ENCODE measurements around the gene CCDC152. TPM values are rescaled to one million over a fixed set of nuclear protein-coding genes. Genes with fewer than 3 reads are reported as not detected.

The CCDC152 gene
- total and polyA plus RNA-seq, 2 donors (not counting 3 experiments of a cell fraction or from before 2014, with no cell fraction given) = 0.48 to 2.8 TPM

- Histone ChIP-seq H3K27ac (ENCODE audit: insufficient read depth, low read depth, low read length) (no peak within 1 kb of the TSS), H3K79me2 (ENCODE audit: control insufficient read depth, insufficient read depth, low read length) (no peaks in the 10 kb centered on the region), H3K36me3 (ENCODE audit: control insufficient read depth in 2 of 2, extremely low read depth in 1 of 2, insufficient read depth in 2 of 2, low read length in 2 of 2) (no peaks in the 10 kb centered on the region), H3K9ac (replicated peaks; ENCODE audit: extremely low read depth, insufficient read depth, low read length) (no peak within 1 kb of the TSS), H2AFZ (ENCODE audit: low read depth, low read length) (no peak within 1 kb of the TSS), H3K4me2 (ENCODE audit: insufficient read depth, low read length) (no peak within 1 kb of the TSS), H3K4me1 (ENCODE audit: control insufficient read depth, extremely low read depth, insufficient read depth, low read length) (no peaks in the 10 kb centered on the region), H3K9me1 (replicated peaks; ENCODE audit: control insufficient read depth, extremely low read depth, insufficient read depth, low read length) (no peaks in the 10 kb centered on the region), H3K4me3 (replicated peaks in 1 of 3; ENCODE audit: insufficient read depth in 1 of 3, low read depth in 1 of 3, low read length in 3 of 3) (no peak within 1 kb of the TSS), H3K27me3 (ENCODE audit: control insufficient read depth in 2 of 2, insufficient read depth in 2 of 2, low read length in 2 of 2) (no peaks in the 10 kb centered on the region), H4K20me1 (replicated peaks; ENCODE audit: control insufficient read depth, extremely low read depth, insufficient read depth, low read length) (no peaks in the 10 kb centered on the region), H3K9me3 (replicated peaks; ENCODE audit: control insufficient read depth, insufficient read depth, low read length) (no peaks in the 10 kb centered on the region)
- no peak for FAIRE-seq
- ChIA-PET CTCF (interaction anchor here (1.3 to 1.8 kb wide), 2 partner anchors 29 to 78 kb away, joined by 3 to 5 read pairs; no protein-coding TSS in a partner anchor), POLR2A (no interaction called here)
- peak; percentile 8 for DNase-seq (ENCODE audit: low read depth, low spot score)
- intact Hi-C loops (cut with micrococcal nuclease) = no loop called here
- BruUV-seq (replicated peaks) = no TSS peak
- TF ChIP-seq POLR2A (IDR thresholded peaks at IDR 0.05; ENCODE audit: low read depth, low read length) (no peak), MYC (IDR thresholded peaks at IDR 0.05; ENCODE audit: low read depth, low read length) (no peak), FOS (IDR thresholded peaks at IDR 0.05; ENCODE audit: borderline replicate concordance, insufficient read depth, low read length) (no peak), CTCF (IDR thresholded peaks at IDR 0.05; ENCODE audit: extremely low read depth in 1 of 2, insufficient read depth in 1 of 2, low read depth in 1 of 2, low read length in 2 of 2) (no peak), EZH2 (IDR thresholded peaks at IDR 0.05; ENCODE audit: borderline replicate concordance, low read depth, low read length, severe bottlenecking) (no peak), GATA2 (IDR thresholded peaks at IDR 0.05; ENCODE audit: insufficient read depth, insufficient read length, low read depth, low read length) (no peak), POLR2AphosphoS5 (IDR thresholded peaks at IDR 0.05; ENCODE audit: insufficient read depth, low read depth, low read length) (no peak), MAX (IDR thresholded peaks at IDR 0.05; ENCODE audit: insufficient read depth, insufficient read length) (no peak), JUN (IDR thresholded peaks at IDR 0.05; ENCODE audit: borderline replicate concordance, insufficient read depth, insufficient read length, low read depth) (no peak)
- dilution Hi-C loops (cut with MboI; ENCODE audit: extremely low pct_ligation_motif_present, low sequenced_read_pairs) = no loop called here
These were observed 55.2 kb downstream of the CCDC152 start, which contains the start of gene SELENOP for GRCh38 chr5:42811591-42812446. TSS of gene SELENOP (minus strand) at chr5:42811892. CDS start at chr5:42808353, 3,539 bp downstream.
